Brain microvascular endothelial cell (primary cell): ENCODE measurements around the gene TMEM25.

ENCODE experiments used
- DNase-seq: peaks from one replicate; pipeline ENCODE4 v3.0.0-alpha.2; 2020
- H3K27ac ChIP-seq: fragments of 250-450 bp; sonication (Bioruptor Pico); 2 replicates; pipeline ENCODE4 v1.5.1; 2020; ENCODE audit warnings: mild to moderate bottlenecking, moderate library complexity
- H3K27me3 ChIP-seq: fragments of 250-450 bp; sonication (Bioruptor Pico); replicated peaks from 2 replicates; pipeline ENCODE4 v1.5.1; 2020; ENCODE audit warnings: mild to moderate bottlenecking
- H3K36me3 ChIP-seq: fragments of 250-450 bp; sonication (Bioruptor Pico); replicated peaks from 2 replicates; pipeline ENCODE4 v1.5.1; 2020; ENCODE audit warnings: mild to moderate bottlenecking
- H3K4me3 ChIP-seq: 2 replicates; pipeline ENCODE4 v1.5.1; 2011; ENCODE audit warnings: low read depth, mild to moderate bottlenecking, control low read depth, low read length, moderate library complexity
- in situ Hi-C: cut with HindIII; loops from 2 replicates; pipeline ENCODE4 v1.10.0; 2017; ENCODE audit warnings: low sequenced_read_pairs, low pct_ligation_motif_present
- TF ChIP-seq, protein P1 (sequence below): IDR thresholded peaks from 2 replicates; pipeline ENCODE4 v1.5.1; 2011; ENCODE audit warnings: low read depth, mild to moderate bottlenecking, moderate library complexity, low read length, control low read depth, inconsistent platforms; ENCODE audit errors: missing control alignments

The TMEM25 gene

DNA sequence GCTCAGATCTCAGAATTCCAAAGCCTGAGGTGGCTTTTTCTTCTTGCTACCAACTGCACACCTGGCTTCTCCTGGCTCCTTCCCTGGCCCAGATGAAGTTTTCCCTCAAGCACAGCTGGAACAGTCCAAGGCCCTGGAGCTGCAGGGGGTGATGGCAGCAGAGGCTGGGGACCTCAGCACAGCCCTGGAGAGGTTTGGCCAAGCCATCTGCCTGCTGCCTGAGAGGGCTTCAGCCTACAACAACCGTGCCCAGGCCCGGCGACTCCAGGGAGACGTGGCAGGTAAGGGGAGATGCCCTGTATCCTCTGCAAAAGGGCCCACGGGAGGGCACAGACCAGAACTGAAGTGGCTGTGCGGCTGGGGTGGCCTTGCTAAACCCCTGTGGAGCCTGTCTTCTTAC lies 2.5 kb upstream of the TMEM25 start:
- H3K4me3 ChIP-seq: no peak overlapping the region
- H3K36me3 ChIP-seq: peaks cover 9% of the 10 kb centered on the region
- DNase-seq: no peak
- TF ChIP-seq, protein P1, sequence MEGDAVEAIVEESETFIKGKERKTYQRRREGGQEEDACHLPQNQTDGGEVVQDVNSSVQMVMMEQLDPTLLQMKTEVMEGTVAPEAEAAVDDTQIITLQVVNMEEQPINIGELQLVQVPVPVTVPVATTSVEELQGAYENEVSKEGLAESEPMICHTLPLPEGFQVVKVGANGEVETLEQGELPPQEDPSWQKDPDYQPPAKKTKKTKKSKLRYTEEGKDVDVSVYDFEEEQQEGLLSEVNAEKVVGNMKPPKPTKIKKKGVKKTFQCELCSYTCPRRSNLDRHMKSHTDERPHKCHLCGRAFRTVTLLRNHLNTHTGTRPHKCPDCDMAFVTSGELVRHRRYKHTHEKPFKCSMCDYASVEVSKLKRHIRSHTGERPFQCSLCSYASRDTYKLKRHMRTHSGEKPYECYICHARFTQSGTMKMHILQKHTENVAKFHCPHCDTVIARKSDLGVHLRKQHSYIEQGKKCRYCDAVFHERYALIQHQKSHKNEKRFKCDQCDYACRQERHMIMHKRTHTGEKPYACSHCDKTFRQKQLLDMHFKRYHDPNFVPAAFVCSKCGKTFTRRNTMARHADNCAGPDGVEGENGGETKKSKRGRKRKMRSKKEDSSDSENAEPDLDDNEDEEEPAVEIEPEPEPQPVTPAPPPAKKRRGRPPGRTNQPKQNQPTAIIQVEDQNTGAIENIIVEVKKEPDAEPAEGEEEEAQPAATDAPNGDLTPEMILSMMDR: no peak
- in situ Hi-C loops: no loop called here
- no peaks in the 10 kb centered on the region for H3K27me3 ChIP-seq
- no peak overlapping the region for H3K27ac ChIP-seq

DNA sequence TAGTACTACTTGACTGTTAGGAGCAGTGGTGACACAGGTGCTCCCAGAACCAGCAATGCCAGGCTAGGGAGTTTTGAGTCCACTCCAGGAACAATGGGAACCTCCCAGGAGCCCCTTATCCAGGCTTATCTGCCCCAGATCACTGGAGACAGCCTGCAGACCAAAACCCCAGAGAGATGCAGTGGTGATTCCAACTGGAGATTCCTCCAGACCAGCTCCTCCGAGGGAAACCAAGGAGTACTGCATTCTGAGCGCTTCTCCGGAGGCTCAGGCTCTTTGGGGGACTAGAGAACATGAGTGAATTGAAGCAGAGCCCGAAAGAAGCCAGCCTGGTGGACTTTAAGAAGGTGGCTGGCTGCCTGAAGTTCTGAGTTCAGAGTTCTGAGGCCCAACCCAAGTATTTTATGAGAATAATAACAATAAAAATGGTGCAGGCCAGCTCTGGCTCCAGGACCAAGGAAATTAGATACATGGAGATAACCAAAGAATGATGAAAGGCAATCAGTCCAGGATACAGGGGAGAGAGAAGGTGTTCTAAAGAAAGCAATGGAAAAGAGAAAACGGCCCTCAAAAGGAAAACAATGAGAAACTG lies 1.3 kb upstream of the TMEM25 start:
- H3K27ac ChIP-seq: no peak overlapping the region

DNA sequence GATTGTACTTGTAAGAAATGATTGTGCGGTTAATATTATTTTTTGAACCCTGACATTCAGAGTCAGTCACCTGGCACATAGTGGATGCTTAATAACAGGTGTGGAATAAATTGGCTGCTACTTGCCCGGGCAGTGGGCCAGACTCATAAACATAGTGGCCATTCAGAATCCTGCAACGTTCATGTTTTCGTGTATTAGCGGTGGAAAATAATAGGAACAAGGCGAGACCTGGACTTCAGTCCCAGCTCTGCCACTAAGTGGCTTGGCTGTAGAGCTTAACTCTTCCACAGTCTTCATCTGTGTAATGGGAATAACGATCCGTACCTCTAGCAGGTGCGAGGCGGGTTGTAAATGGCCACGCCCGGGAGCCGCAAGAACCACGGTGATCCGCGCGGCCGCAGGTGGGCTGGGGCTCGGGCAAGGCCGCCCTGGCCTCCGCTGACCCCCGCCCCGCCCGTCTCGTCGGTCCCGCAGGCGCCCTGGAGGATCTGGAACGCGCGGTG lies 761 bp upstream of the TMEM25 start:
- in situ Hi-C loops: no loop called here
- peaks cover under 1% of the 10 kb centered on the region for H3K36me3 ChIP-seq
- no peaks in the 10 kb centered on the region for H3K27me3 ChIP-seq
- DNase-seq: no peak
- no peak overlapping the region for H3K27ac ChIP-seq
- TF ChIP-seq, protein P1: no peak
- H3K4me3 ChIP-seq: peak overlapping the region; percentile 64

More for the DNA sequence above, 1.3 kb upstream of the TMEM25 start:
- TF ChIP-seq, protein P1: no peak
- Histone ChIP-seq H3K36me3 (peaks cover 6% of the 10 kb centered on the region), H3K4me3 (no peak overlapping the region), H3K27me3 (no peaks in the 10 kb centered on the region)
- no peak for DNase-seq
- in situ Hi-C loops: no loop called here

DNA sequence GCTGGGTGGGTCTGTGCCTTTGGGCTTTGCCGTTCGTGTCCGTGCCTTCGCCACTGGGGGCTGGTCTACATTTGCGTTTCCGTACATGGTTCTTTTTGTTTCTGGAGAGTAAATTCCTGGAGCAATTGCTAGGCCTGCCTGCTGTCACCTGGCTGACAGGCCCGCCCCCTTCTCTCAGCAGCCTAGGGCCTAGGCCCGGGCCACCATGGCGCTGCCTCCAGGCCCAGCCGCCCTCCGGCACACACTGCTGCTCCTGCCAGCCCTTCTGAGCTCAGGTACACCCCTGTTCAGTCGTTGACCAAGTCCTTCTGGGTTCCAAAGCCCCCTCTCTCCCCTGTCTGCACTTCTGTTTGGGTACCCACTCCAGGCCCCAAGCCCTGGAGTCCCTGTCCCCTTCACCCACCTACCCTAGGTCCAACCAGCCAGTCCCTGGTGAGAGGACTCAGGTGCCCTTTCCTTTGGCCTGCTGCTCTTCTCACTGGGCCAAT lies 649 bp downstream of the TMEM25 start:
- in situ Hi-C loops: no loop called here
- TF ChIP-seq, protein P1: no peak
- no peaks in the 10 kb centered on the region for H3K36me3 ChIP-seq
- peak overlapping the region; percentile 64 for H3K4me3 ChIP-seq
- H3K27me3 ChIP-seq: no peaks in the 10 kb centered on the region
- H3K27ac ChIP-seq: no peak overlapping the region
- DNase-seq: no peak

DNA sequence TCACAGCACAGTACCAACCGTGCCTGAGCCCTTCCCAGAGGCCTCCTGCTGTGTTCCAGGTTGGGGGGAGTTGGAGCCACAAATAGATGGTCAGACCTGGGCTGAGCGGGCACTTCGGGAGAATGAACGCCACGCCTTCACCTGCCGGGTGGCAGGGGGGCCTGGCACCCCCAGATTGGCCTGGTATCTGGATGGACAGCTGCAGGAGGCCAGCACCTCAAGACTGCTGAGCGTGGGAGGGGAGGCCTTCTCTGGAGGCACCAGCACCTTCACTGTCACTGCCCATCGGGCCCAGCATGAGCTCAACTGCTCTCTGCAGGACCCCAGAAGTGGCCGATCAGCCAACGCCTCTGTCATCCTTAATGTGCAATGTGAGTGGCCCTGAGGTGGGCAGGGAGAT lies 1.1 kb downstream of the TMEM25 start:
- Histone ChIP-seq H3K4me3 (no peak overlapping the region), H3K36me3 (no peaks in the 10 kb centered on the region), H3K27ac (no peak overlapping the region), H3K27me3 (no peaks in the 10 kb centered on the region)
- in situ Hi-C loops: no loop called here
- DNase-seq: no peak
- TF ChIP-seq, protein P1: no peak
